DMS79 (cell line): ENCODE results near the gene CCN2.

Experiments
- DNase-seq: peaks from one replicate; lab custom pipeline; 2025; lab: John Stamatoyannopoulos, UW

Gene CCN2, protein sequence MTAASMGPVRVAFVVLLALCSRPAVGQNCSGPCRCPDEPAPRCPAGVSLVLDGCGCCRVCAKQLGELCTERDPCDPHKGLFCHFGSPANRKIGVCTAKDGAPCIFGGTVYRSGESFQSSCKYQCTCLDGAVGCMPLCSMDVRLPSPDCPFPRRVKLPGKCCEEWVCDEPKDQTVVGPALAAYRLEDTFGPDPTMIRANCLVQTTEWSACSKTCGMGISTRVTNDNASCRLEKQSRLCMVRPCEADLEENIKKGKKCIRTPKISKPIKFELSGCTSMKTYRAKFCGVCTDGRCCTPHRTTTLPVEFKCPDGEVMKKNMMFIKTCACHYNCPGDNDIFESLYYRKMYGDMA

DNA sequence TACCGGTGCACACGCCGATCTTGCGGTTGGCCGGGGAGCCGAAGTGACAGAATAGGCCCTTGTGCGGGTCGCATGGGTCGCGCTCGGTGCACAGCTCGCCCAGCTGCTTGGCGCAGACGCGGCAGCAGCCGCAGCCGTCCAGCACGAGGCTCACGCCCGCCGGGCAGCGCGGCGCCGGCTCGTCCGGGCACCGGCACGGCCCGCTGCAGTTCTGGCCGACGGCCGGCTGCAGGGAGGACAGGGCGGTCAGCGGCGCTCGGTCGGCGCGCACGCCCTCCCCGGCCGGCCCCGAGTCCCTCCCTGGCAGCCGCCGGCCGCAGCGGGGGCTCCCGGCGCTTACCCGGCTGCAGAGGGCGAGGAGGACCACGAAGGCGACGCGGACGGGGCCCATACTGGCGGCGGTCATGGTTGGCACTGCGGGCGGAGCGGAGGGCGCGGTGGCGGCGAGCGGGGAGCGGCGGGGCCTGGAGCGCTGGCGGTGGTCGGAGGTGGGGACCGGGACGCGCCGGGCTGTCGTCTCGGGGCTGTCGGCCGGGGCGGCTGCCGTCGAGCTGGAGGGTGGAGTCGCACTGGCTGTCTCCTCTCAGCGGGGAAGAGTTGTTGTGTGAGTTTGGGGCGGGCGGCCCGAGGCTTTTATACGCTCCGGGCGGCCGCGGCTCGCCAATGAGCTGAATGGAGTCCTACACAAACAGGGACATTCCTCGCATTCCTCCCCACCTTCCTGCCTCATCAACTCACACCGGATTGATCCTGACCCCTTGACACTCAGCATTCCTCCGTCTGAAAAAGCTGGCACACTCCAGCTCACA, at the start of gene CCN2:
Gene CCN2, minus strand, starts transcription at position 606 of the 809 bp plus-strand sequence. Its CDS starts 200 bp downstream, at position 406.
- no peak for DNase-seq

- no peak for DNase-seq
Measured at GRCh38 chr6:132000296-132000695, 49.1 kb upstream of the CCN2 start.

GRCh38 chr6:131999545-132000146, 48.5 kb upstream of the CCN2 start:
- no peak for DNase-seq

DNA sequence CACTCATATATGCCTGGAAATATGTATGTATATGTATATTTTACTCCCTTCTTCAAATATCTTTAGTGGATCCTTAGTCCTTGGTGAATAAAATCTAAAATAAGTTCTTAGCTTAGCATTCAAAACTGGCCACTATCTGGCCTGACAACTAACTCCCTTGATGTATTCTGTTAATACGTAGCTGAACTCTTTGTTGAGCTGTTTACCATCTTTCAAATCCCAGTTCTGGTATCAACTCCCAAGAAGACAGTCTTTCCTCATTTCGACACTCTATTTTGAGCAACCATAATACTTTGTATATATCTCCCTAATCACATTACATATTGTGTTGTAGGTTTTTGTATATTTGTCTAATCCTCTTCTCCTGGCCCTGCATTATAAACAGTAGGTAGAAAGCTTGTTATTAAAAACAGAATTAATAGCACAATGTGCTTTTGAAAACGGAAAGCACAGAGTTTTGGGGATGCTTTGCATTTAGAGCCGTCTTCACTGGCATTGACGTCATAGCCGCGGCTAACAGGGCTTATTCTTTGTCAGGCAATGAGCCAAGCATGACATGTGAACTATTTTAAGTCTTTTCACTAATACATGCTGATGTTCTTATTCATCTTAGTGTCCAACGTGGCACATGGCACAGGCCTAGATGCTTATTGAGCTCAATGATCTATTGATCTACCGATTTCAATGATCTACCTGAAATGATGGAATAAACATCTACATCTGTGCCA, 47.2 kb upstream of the CCN2 start:
- DNase-seq = no peak

DNA sequence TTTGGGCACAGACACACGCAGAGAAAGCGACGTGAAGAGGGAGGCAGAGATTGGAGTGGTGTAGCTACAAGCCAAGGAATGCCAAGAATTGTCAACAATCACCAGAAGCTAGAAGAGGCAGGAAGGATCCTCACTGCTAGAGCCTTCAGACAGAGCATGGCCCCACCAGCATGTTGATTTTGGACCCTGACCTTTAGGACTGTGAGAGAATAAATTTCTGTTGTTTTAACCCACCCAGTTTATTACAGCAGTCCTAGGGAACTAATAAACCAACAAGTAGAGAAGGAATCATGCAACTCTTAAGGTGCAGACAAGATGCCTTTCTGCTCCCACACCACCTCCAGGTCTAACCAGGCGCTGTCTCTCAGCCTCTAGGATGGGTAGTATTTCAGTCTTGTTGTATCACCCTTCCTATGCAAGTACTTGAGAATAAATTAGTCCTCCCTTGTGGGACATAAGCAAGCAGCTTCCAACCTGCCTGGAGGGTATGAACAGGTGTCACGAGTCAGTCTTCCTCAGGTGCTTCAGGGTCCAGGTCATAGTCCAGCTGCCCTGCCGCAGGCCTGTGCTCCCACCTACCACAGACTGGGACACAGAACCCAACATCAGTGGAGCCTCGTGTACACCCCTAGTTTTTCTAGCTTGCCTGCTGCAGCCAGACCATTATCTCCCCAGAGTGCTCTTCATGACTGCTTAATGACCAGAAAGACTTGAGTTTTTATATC, 46.4 kb upstream of the CCN2 start:
- no peak for DNase-seq

GRCh38 chr6:131995917-131996316, 44.7 kb upstream of the CCN2 start:
- no peak for DNase-seq

DNA sequence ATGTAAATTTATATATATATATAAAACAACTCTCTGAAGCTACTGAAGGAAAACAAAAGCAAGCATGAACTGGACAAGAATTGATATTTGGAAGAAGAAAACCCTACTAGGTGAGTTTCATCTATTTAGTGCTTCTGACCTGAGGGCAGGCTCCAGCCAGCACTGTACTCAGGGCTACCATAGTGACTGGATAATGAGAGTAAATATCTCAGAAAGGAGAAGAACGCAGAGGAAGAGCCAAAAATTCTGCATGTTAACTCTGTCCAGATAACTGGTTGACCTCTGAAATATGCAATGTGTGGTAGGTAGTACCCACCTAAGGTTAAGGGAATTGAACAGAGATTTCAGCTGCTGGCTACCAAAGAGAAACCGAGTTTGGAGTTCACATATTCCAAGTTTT, 41.4 kb upstream of the CCN2 start:
- DNase-seq = no peak

- no peak for DNase-seq
Measured at GRCh38 chr6:131989036-131989435, 37.9 kb upstream of the CCN2 start.

- no peak for DNase-seq
Measured at GRCh38 chr6:131982740-131983259, 31.6 kb upstream of the CCN2 start.

GRCh38 chr6:131981624-131981978, 30.4 kb upstream of the CCN2 start:
- DNase-seq = no peak

DNA sequence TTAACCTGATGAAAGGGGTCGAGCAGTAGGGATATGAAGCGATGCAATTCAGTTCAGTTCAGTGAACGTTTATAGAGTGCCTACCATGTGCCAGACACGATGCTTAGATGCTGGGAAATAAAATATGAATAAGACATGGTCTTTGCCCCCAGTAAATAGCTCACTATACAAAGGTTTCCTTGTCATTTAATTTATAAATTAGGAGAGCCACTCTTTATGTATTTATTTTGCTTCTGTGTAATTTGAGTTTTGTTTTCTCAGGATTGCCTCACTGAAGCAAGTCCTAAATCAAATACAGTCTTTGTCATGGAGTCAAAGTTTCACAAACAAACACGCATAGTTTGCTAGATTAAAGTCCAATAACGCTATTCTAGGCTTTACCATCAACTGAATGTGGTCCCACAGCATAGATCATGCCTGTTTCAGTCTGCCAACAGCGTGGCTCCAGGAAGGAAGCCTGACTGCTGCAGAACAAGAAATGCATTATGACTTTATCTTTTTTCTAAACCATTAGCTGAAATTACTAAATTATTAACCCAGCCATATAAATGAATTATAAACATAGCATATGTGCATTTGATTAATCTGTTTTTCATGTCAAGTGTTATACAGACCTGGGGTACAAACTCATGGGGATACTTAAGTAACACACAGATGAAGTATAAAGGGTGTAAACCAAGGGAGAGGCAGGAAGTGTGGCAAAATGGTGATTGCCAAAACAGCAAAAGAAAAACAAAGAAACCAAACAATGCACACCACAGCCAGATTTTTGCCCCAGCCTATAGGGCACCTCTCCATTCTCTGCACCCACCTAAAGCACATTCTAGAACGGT, 29.8 kb upstream of the CCN2 start:
- no peak for DNase-seq

GRCh38 chr6:131980338-131980790, 29.2 kb upstream of the CCN2 start:
- no peak for DNase-seq

- no peak for DNase-seq
Measured at GRCh38 chr6:131979515-131980337, 28.6 kb upstream of the CCN2 start.

GRCh38 chr6:131978522-131978921, 27.4 kb upstream of the CCN2 start:
- DNase-seq = no peak

- DNase-seq = no peak
Measured at GRCh38 chr6:131976545-131977061, 25.4 kb upstream of the CCN2 start.

- no peak for DNase-seq
Measured at GRCh38 chr6:131972741-131973140, 21.6 kb upstream of the CCN2 start.

DNA sequence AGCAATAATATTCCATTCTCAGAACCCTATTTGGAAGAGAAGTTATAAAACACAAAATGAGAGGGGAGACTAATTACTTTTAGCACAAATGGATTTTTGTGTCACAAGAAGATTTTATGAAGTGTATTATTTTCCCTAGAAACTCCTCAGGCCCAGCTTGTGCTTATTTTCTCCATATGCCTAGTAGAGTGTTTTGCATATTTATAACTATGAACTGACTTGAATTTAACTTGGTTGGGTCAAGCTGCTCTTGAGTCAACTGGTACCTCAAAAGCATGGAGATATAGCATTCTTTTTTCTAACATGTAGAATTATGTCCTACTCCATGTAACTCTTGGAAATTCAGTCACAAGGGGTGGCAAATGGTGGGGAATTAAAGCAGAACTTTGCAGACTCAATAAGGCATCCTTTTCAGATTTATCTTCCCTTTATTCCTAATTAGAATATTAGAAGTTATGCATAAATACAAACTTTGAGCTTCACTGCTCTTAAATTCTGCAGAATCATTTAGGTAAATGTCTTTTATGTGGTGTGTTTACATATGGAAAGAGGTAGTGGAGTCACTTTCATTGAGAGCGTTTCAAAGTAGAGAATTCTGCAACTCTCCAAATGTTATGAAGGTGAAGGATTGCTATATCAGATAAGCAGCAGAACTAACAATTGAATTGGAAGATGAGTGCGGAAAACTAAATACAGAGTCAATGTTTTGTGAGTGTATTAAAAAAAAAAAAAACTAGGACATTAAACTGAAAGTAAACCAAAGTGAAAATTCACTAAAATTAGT, 19.1 kb upstream of the CCN2 start:
- DNase-seq = no peak

GRCh38 chr6:131968656-131969055, 17.5 kb upstream of the CCN2 start:
- no peak for DNase-seq
